CD4-positive, alpha-beta T cell treated with Interleukin-4 for 4 hours (primary cell): ENCODE measurements around the gene GYPC.
"Not testable (repeated sequence)": the region's sequence is repeated elsewhere in the genome, so short reads cannot be mapped to it uniquely, and the experiment has no call there.

Source experiments
- DNase-seq: peaks from one replicate; pipeline ENCODE4 v3.0.0-alpha.2; 2020

GYPC gene

GRCh38 chr2:126703311-126703710 lies 47.4 kb downstream of the GYPC start:
- no peak for DNase-seq

- no peak for DNase-seq
Observed at GRCh38 chr2:126704434-126705160, 48.6 kb downstream of the GYPC start.

GRCh38 chr2:126707191-126707590 lies 51.2 kb downstream of the GYPC start:
- DNase-seq: no peak

GRCh38 chr2:126707941-126708340 lies 52.0 kb downstream of the GYPC start:
- DNase-seq: no peak

- DNase-seq: no peak
Observed at GRCh38 chr2:126714191-126714965, 58.4 kb downstream of the GYPC start.

- DNase-seq: no peak
Observed at GRCh38 chr2:126715111-126715510, 59.2 kb downstream of the GYPC start.

GRCh38 chr2:126715576-126716406 lies 59.8 kb downstream of the GYPC start:
- no peak for DNase-seq

- DNase-seq: not testable (repeated sequence)
Observed at GRCh38 chr2:126717277-126717676, 61.3 kb downstream of the GYPC start.

- no peak for DNase-seq
Observed at GRCh38 chr2:126717928-126718327, 62.0 kb downstream of the GYPC start.

- DNase-seq: no peak
Observed at GRCh38 chr2:126719191-126719832, 63.4 kb downstream of the GYPC start.

GRCh38 chr2:126719833-126720351 lies 63.9 kb downstream of the GYPC start:
- DNase-seq: no peak

- no peak for DNase-seq
Observed at GRCh38 chr2:126720638-126721037, 64.7 kb downstream of the GYPC start.

- no peak for DNase-seq
Observed at GRCh38 chr2:126722081-126722480, 66.1 kb downstream of the GYPC start.

- DNase-seq: no peak
Observed at GRCh38 chr2:126722546-126722945, 66.6 kb downstream of the GYPC start.

GRCh38 chr2:126723281-126723815 lies 67.4 kb downstream of the GYPC start:
- no peak for DNase-seq

GRCh38 chr2:126725580-126725979 lies 69.6 kb downstream of the GYPC start:
- DNase-seq: no peak

- no peak for DNase-seq
Observed at GRCh38 chr2:126729896-126730295, 73.9 kb downstream of the GYPC start.

GRCh38 chr2:126730655-126731054 lies 74.7 kb downstream of the GYPC start:
- no peak for DNase-seq

GRCh38 chr2:126731353-126731752 lies 75.4 kb downstream of the GYPC start:
- no peak for DNase-seq

GRCh38 chr2:126732682-126733245 lies 76.8 kb downstream of the GYPC start:
- DNase-seq: no peak

GRCh38 chr2:126733795-126734194 lies 77.8 kb downstream of the GYPC start:
- no peak for DNase-seq
